ENCODE measurements around the gene ATP6V0D1.
"Not testable (repeated sequence)": the region's sequence is repeated elsewhere in the genome, so short reads cannot be mapped to it uniquely, and the experiment has no call there.

Gene ATP6V0D1

GRCh38 chr16:67429053-67429798 lies 51.7 kb downstream of the ATP6V0D1 start:
- DNase-seq (ENCODE audit: low read depth in 3 of 3) = no peak

GRCh38 chr16:67428146-67428731 lies 52.7 kb downstream of the ATP6V0D1 start:
- DNase-seq (ENCODE audit: low read depth in 3 of 3) = peak in 2 of 3 experiments; percentile 21 to 37

- no peak for DNase-seq (ENCODE audit: low read depth in 3 of 3)
Measured at GRCh38 chr16:67426950-67427349, 54.0 kb downstream of the ATP6V0D1 start.

GRCh38 chr16:67426022-67426421 lies 54.9 kb downstream of the ATP6V0D1 start:
- DNase-seq (ENCODE audit: low read depth in 3 of 3) = no peak

GRCh38 chr16:67425580-67425979 lies 55.4 kb downstream of the ATP6V0D1 start:
- no peak for DNase-seq (ENCODE audit: low read depth in 3 of 3)

GRCh38 chr16:67425061-67425460 lies 55.9 kb downstream of the ATP6V0D1 start:
- DNase-seq (ENCODE audit: low read depth in 3 of 3) = no peak

- DNase-seq (ENCODE audit: low read depth in 3 of 3) = no peak
Measured at GRCh38 chr16:67424261-67424615, 56.7 kb downstream of the ATP6V0D1 start.

- no peak for DNase-seq (ENCODE audit: low read depth in 3 of 3)
Measured at GRCh38 chr16:67423611-67424260, 57.2 kb downstream of the ATP6V0D1 start.

- DNase-seq (ENCODE audit: low read depth in 3 of 3) = no peak
Measured at GRCh38 chr16:67423015-67423414, 57.9 kb downstream of the ATP6V0D1 start.

GRCh38 chr16:67421030-67421429 lies 59.9 kb downstream of the ATP6V0D1 start:
- no peak for DNase-seq (ENCODE audit: low read depth in 3 of 3)

GRCh38 chr16:67419931-67420330 lies 61.0 kb downstream of the ATP6V0D1 start:
- no peak for DNase-seq (ENCODE audit: low read depth in 3 of 3)

GRCh38 chr16:67419502-67419901 lies 61.5 kb downstream of the ATP6V0D1 start:
- DNase-seq (ENCODE audit: low read depth in 3 of 3) = no peak

GRCh38 chr16:67417333-67418061 lies 63.5 kb downstream of the ATP6V0D1 start:
- DNase-seq (ENCODE audit: low read depth in 3 of 3) = no peak

GRCh38 chr16:67415872-67416793 lies 64.8 kb downstream of the ATP6V0D1 start, which contains the start of gene ZDHHC1:
TSS of gene ZDHHC1 (minus strand) at chr16:67416477. CDS start at chr16:67407775, 8,702 bp downstream.
- no peak for DNase-seq (ENCODE audit: low read depth in 3 of 3)

- DNase-seq (ENCODE audit: low read depth in 3 of 3) = not testable (repeated sequence)
Measured at GRCh38 chr16:67415421-67415820, 65.5 kb downstream of the ATP6V0D1 start.

- DNase-seq (ENCODE audit: low read depth in 3 of 3) = no peak
Measured at GRCh38 chr16:67413978-67414911, 66.7 kb downstream of the ATP6V0D1 start.

- DNase-seq (ENCODE audit: low read depth in 3 of 3) = no peak
Measured at GRCh38 chr16:67412294-67412693, 68.7 kb downstream of the ATP6V0D1 start.

GRCh38 chr16:67411339-67411738 lies 69.6 kb downstream of the ATP6V0D1 start:
- DNase-seq (ENCODE audit: low read depth in 3 of 3) = no peak

- DNase-seq (ENCODE audit: low read depth in 3 of 3) = no peak
Measured at GRCh38 chr16:67409631-67410030, 71.3 kb downstream of the ATP6V0D1 start.
